Measurements from ENCODE around the gene PEX26.

The PEX26 gene

GRCh38 chr22:18091916-18092526, 14.2 kb downstream of the PEX26 start:
- TF ChIP-seq CTCF (IDR thresholded peaks at IDR 0.05), result no peak

- no peak for TF ChIP-seq CTCF (IDR thresholded peaks at IDR 0.05)
Observed at GRCh38 chr22:18093661-18094060, 15.9 kb downstream of the PEX26 start.

GRCh38 chr22:18095101-18095805, 17.5 kb downstream of the PEX26 start:
- TF ChIP-seq CTCF (IDR thresholded peaks at IDR 0.05), result no peak

GRCh38 chr22:18096823-18097222, 19.0 kb downstream of the PEX26 start:
- no peak for TF ChIP-seq CTCF (IDR thresholded peaks at IDR 0.05)

GRCh38 chr22:18100781-18101180, 23.0 kb downstream of the PEX26 start:
- no peak for TF ChIP-seq CTCF (IDR thresholded peaks at IDR 0.05)

- TF ChIP-seq CTCF (IDR thresholded peaks at IDR 0.05), result no peak
Observed at GRCh38 chr22:18101536-18101935, 23.7 kb downstream of the PEX26 start.

GRCh38 chr22:18103527-18104269, 25.9 kb downstream of the PEX26 start:
- TF ChIP-seq CTCF (IDR thresholded peaks at IDR 0.05), result no peak
